ENCODE results near the gene GLE1. TPM values are rescaled to one million over a fixed set of nuclear protein-coding genes. Genes with fewer than 3 reads are reported as not detected.

GLE1 gene
- total and polyA plus RNA-seq, 10 donors = 14.3 to 31.2 (median 22.7) TPM

DNA sequence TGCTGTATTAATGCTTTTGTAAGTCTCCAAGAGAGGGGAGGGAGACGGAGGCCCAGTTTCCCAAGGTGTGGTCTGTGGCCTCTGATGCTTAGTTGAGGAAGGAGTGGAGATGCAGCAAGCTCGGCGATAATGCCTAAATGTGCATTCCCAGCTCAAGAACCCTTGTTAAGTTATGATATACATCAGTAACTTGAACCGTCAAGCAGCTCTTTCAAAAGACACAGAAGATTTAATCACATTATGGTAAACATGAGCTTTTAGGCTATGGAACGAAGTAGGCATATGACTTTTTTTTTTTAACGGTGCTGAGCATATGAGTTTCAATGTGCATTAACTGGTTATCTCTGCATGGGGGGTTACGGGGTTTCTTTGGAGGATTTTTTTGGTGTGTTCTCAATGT is 22.3 kb upstream of the GLE1 start:
- Histone ChIP-seq H3K4me3 (no peak overlapping the region), H3K4me1 (no peaks in the 10 kb centered on the region), H3K9me3 (no peaks in the 10 kb centered on the region), H3K36me3 (peaks cover 0 to 100% (median 83%) of the 10 kb centered on the region in 6 donors), H3K27ac (no peak overlapping the region), H3K27me3 (replicated peaks in 1 of 7) (no peaks in the 10 kb centered on the region)
- peak; percentile 9 for DNase-seq
- TF ChIP-seq, protein P1, sequence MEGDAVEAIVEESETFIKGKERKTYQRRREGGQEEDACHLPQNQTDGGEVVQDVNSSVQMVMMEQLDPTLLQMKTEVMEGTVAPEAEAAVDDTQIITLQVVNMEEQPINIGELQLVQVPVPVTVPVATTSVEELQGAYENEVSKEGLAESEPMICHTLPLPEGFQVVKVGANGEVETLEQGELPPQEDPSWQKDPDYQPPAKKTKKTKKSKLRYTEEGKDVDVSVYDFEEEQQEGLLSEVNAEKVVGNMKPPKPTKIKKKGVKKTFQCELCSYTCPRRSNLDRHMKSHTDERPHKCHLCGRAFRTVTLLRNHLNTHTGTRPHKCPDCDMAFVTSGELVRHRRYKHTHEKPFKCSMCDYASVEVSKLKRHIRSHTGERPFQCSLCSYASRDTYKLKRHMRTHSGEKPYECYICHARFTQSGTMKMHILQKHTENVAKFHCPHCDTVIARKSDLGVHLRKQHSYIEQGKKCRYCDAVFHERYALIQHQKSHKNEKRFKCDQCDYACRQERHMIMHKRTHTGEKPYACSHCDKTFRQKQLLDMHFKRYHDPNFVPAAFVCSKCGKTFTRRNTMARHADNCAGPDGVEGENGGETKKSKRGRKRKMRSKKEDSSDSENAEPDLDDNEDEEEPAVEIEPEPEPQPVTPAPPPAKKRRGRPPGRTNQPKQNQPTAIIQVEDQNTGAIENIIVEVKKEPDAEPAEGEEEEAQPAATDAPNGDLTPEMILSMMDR (IDR thresholded peaks at IDR 0.05 in 8 of 11, conservative IDR thresholded peaks at IDR 0.05 in 3 of 11) = no peak
- TF ChIP-seq POLR2A (IDR thresholded peaks at IDR 0.05) (no peak), POLR2AphosphoS5 (IDR thresholded peaks at IDR 0.05) (no peak)
- intact Hi-C loops (cut with DNase I; ENCODE audit: low total_unique reads) = no loop called here
- WGBS, 5 donors = 95 to 100% (median 97%) methylated on average over 7 of the region's 7 CpGs

DNA sequence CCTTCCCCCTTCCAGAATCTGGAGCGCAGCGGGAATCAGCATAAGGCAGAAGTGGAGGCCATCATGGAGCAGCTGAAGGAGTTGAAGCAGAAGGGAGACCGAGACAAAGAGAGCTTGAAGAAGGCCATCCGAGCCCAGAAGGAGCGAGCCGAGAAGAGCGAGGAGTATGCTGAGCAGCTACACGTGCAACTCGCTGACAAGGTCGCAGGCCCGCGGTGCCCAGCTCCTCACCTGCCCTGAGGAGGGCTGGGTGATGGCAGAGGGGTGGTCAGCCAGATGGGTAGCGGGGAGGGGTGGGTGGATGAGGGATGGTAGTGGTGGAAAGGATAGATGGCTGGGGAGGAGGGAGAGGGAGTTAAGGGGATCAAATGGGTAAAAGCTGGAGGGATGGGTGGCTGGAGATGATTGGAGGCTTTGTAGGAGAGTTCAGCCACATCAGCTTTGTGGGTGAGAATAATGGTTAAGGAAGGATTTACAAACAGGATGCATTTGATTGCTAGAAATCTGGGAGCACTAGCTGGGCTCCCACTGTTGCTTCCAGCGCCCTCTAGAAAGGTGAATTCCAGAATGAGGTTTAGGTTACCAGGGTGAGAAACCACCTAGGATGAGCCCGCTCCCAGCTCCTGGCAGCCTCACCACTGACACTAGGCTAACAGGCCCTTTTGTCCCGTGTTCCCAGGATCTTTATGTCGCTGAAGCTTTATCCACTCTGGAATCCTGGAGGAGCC is 19.7 kb upstream of the GLE1 start:
- no peaks in the 10 kb centered on the region for H3K27me3 ChIP-seq (replicated peaks in 1 of 7)
- H3K27ac ChIP-seq = no peak overlapping the region
- intact Hi-C loops (cut with DNase I; ENCODE audit: low total_unique reads) = no loop called here
- no peaks in the 10 kb centered on the region for H3K4me1 ChIP-seq
- WGBS, 5 donors = 93 to 98% (median 95%) methylated on average over 17 of the region's 17 CpGs
- no peaks in the 10 kb centered on the region for H3K9me3 ChIP-seq
- no peak for DNase-seq
- no peak overlapping the region for H3K4me3 ChIP-seq
- H3K36me3 ChIP-seq = peaks cover 0 to 100% (median 87%) of the 10 kb centered on the region in 6 donors
- TF ChIP-seq POLR2AphosphoS5 (IDR thresholded peaks at IDR 0.05) = no peak
- no peak for TF ChIP-seq POLR2A (IDR thresholded peaks at IDR 0.05)
- TF ChIP-seq, protein P1 (IDR thresholded peaks at IDR 0.05 in 8 of 11, conservative IDR thresholded peaks at IDR 0.05 in 3 of 11) = no peak

DNA sequence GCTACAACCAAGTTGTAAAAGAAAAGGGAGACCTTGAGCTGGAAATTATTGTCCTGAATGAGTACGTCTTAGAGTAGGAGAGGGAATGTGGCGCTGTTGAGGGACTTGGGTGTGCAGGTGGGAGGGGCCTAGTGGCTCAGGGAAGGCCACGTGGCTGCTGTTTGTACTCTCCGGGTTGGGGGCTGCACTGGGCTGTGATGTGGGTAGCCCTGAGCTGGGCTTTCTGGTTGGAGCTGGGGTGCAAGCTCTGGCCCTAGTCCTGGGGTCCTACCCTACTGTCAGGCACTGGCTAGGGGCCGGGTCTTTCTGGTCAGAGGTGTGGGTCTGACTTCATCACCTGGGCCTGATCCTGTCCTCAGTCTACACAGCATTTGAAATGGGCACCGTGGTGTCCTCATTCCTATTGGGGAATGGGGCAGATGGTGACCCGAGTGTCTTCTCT is 19.1 kb upstream of the GLE1 start:
- DNase-seq = no peak
- no peaks in the 10 kb centered on the region for H3K27me3 ChIP-seq (replicated peaks in 1 of 7)
- H3K36me3 ChIP-seq = peaks cover 0 to 100% (median 89%) of the 10 kb centered on the region in 6 donors
- no peaks in the 10 kb centered on the region for H3K4me1 ChIP-seq
- no peak overlapping the region for H3K27ac ChIP-seq
- no peaks in the 10 kb centered on the region for H3K9me3 ChIP-seq
- 83 to 92% (median 89%) methylated on average over 7 of the region's 7 CpGs for WGBS, 5 donors
- no peak for TF ChIP-seq POLR2A (IDR thresholded peaks at IDR 0.05)
- TF ChIP-seq, protein P1 (IDR thresholded peaks at IDR 0.05 in 8 of 11, conservative IDR thresholded peaks at IDR 0.05 in 3 of 11) = no peak
- TF ChIP-seq POLR2AphosphoS5 (IDR thresholded peaks at IDR 0.05) = no peak
- intact Hi-C loops (cut with DNase I; ENCODE audit: low total_unique reads) = no loop called here
- H3K4me3 ChIP-seq = no peak overlapping the region

DNA sequence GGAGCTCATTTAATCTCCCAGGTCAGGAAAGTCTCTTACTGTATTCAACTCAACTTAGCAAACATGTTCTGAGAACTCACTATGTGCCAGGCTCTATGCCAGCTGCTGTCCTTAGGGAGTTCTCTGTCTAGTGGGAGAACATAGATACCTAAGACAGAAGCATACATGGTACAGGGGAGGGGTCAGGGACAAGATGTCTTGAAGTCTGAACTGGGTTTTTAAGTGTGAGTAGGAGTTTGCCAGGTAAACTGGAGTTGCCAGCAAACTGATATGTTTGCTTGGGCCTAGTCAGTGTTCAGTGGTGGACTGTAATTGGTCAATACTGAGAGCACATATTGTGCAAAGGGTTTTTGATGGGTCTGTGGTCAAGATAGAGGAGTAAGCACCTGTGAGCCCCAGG is 18.3 kb upstream of the GLE1 start:
- no peak overlapping the region for H3K4me3 ChIP-seq
- no peaks in the 10 kb centered on the region for H3K9me3 ChIP-seq
- no peak for DNase-seq
- H3K4me1 ChIP-seq = no peaks in the 10 kb centered on the region
- TF ChIP-seq POLR2AphosphoS5 (IDR thresholded peaks at IDR 0.05) (no peak), POLR2A (IDR thresholded peaks at IDR 0.05) (no peak)
- TF ChIP-seq, protein P1 (IDR thresholded peaks at IDR 0.05 in 8 of 11, conservative IDR thresholded peaks at IDR 0.05 in 3 of 11) = no peak
- peaks cover 0 to 100% (median 87%) of the 10 kb centered on the region in 6 donors for H3K36me3 ChIP-seq
- H3K27ac ChIP-seq = no peak overlapping the region
- no peaks in the 10 kb centered on the region for H3K27me3 ChIP-seq (replicated peaks in 1 of 7)
- intact Hi-C loops (cut with DNase I; ENCODE audit: low total_unique reads) = no loop called here
